Uterus (tissue), 4 donors: Measurements from ENCODE around the gene CA14. TPM values are rescaled to one million over a fixed set of nuclear protein-coding genes. Genes with fewer than 3 reads are reported as not detected.
"Not testable (repeated sequence)": the region's sequence is repeated elsewhere in the genome, so short reads cannot be mapped to it uniquely, and the experiment has no call there.

Experiments
- DNase-seq, 2 donors: peaks; one replicate each; pipeline ENCODE4 v3.0.0-alpha.2; 2019 to 2020
- H3K27ac ChIP-seq, 2 donors: fragments of 200-600 bp; sonication (generic); 1 replicate in 1 of 2; 2 replicates in 1 of 2; pipeline ENCODE4 v1.5.1; 2016 to 2018
- H3K27me3 ChIP-seq, 2 donors: fragments of 200-600 bp; sonication (generic); one replicate each; pipeline ENCODE4 v1.5.1; 2018 to 2019; ENCODE audit warnings: control low read depth in 1 of 2
- H3K36me3 ChIP-seq, 2 donors: fragments of 200-600 bp; sonication (generic); one replicate each; pipeline ENCODE4 v1.5.1; 2019; ENCODE audit warnings: control low read depth in 1 of 2
- H3K4me1 ChIP-seq, 2 donors: fragments of 200-600 bp; sonication (generic); one replicate each; pipeline ENCODE4 v1.5.1; 2018 to 2019; ENCODE audit warnings: control low read depth in 1 of 2
- H3K4me3 ChIP-seq, 2 donors: fragments of 200-600 bp; sonication (generic); 1 replicate in 1 of 2; 2 replicates in 1 of 2; pipeline ENCODE4 v1.5.1; 2018 to 2019; ENCODE audit warnings: mild to moderate bottlenecking in 1 of 2
- H3K9me3 ChIP-seq, 2 donors: fragments of 200-600 bp; sonication (generic); one replicate each; pipeline ENCODE4 v1.5.1; 2019; ENCODE audit warnings: control low read depth in 1 of 2
- CTCF ChIP-seq, 4 experiments: fragments of 200-600 bp in 2 of 4; fragments of 450-650 bp in 2 of 4; sonication (generic) in 2 of 4; IDR thresholded peaks; one replicate each; pipeline ENCODE4 v1.5.1; 2016 to 2019; ENCODE audit warnings: antibody characterized with exemption in 4 of 4, mild to moderate bottlenecking in 2 of 4, moderate library complexity in 1 of 4
- POLR2A ChIP-seq, 2 donors: fragments of 450-650 bp; IDR thresholded peaks; one replicate each; pipeline ENCODE4 v1.6.1; 2016; ENCODE audit warnings: antibody characterized with exemption in 2 of 2, mild to moderate bottlenecking in 1 of 2, moderate library complexity in 1 of 2
- intact Hi-C: fragments of 100-400 bp; cut with DNase I; formaldehyde crosslinking; loops from one replicate; pipeline ENCODE4 v1.15.1; 2023; ENCODE audit warnings: low total_unique reads
- total RNA-seq, 4 donors: library from RNA; depleted of rRNA in 3 of 4; stranded (reverse); fragments of >200 nt in 3 of 4; gene quantifications; one replicate each; pipeline versions ENCODE4 v1.1.0 to v1.2.4, GENCODE V29; 2014 to 2023
- donor health status: DM: yes; HTN: yes; CAD: no.

Gene CA14
- total RNA-seq, 4 donors from 2014 or later, result 0.88 to 0.90 TPM; not detected in 2

DNA sequence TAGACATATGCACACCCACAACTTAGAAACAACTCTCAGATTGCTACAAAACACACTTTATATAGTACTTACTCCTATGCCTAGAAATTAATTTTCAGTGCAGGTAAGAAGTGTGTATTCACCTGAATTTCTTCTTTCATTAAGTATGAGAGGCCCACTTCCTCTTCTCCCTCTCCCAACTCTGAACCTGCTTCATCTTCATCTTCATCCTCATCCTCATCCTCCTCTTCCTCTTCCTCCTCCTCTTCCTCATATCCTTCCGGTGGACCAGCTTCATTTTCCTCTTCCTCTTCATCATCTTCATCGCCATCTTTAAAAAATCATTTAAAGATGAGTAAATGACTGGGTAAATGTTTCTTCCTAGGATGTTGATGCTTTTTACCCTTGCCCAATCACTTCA is 31.1 kb upstream of the CA14 start:
- H3K27ac ChIP-seq, result no peak overlapping the region
- DNase-seq, result no peak
- intact Hi-C loops, result no loop called here
- H3K4me3 ChIP-seq, result no peak overlapping the region
- no peaks in the 10 kb centered on the region for H3K36me3 ChIP-seq
- no peaks in the 10 kb centered on the region for H3K4me1 ChIP-seq
- no peaks in the 10 kb centered on the region for H3K27me3 ChIP-seq
- H3K9me3 ChIP-seq, result no peaks in the 10 kb centered on the region
- TF ChIP-seq CTCF (IDR thresholded peaks at IDR 0.05) (no peak), POLR2A (IDR thresholded peaks at IDR 0.05) (no peak)

DNA sequence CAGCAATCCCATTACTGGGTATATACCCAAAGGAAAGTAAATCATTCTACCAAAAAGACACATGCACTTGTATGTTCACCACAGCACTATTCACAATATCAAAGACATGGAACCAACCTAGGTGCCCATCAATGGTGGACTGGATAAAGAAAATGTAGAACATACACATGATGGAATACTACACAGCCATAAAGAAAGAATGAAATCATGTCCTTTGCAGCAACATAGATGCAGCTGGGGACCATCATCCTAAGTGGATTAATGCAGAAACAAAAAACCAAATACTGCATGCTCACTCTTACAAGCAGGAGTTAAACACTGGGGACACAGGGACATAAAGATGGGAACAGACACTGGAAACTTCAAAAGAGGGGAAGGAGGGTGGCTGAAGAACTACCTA is 30.3 kb upstream of the CA14 start:
- no peak overlapping the region for H3K27ac ChIP-seq
- no peaks in the 10 kb centered on the region for H3K4me1 ChIP-seq
- TF ChIP-seq POLR2A (IDR thresholded peaks at IDR 0.05) (no peak), CTCF (IDR thresholded peaks at IDR 0.05) (no peak)
- no peaks in the 10 kb centered on the region for H3K36me3 ChIP-seq
- H3K4me3 ChIP-seq, result no peak overlapping the region
- intact Hi-C loops, result no loop called here
- DNase-seq, result no peak
- H3K27me3 ChIP-seq, result no peaks in the 10 kb centered on the region
- H3K9me3 ChIP-seq, result no peaks in the 10 kb centered on the region

GRCh38 chr1:150228246-150228645 is 29.3 kb upstream of the CA14 start:
- H3K4me3 ChIP-seq, intact Hi-C loops, H3K9me3 ChIP-seq, H3K4me1 ChIP-seq, H3K27ac ChIP-seq, H3K36me3 ChIP-seq, H3K27me3 ChIP-seq, DNase-seq: not testable (repeated sequence)

- intact Hi-C loops, H3K27me3 ChIP-seq, H3K36me3 ChIP-seq, H3K4me3 ChIP-seq, DNase-seq, H3K4me1 ChIP-seq, H3K9me3 ChIP-seq: not testable (repeated sequence)
- peak overlapping the region; percentile 94 to 100 for H3K27ac ChIP-seq
Observed at GRCh38 chr1:150232921-150233320, 24.7 kb upstream of the CA14 start.

DNA sequence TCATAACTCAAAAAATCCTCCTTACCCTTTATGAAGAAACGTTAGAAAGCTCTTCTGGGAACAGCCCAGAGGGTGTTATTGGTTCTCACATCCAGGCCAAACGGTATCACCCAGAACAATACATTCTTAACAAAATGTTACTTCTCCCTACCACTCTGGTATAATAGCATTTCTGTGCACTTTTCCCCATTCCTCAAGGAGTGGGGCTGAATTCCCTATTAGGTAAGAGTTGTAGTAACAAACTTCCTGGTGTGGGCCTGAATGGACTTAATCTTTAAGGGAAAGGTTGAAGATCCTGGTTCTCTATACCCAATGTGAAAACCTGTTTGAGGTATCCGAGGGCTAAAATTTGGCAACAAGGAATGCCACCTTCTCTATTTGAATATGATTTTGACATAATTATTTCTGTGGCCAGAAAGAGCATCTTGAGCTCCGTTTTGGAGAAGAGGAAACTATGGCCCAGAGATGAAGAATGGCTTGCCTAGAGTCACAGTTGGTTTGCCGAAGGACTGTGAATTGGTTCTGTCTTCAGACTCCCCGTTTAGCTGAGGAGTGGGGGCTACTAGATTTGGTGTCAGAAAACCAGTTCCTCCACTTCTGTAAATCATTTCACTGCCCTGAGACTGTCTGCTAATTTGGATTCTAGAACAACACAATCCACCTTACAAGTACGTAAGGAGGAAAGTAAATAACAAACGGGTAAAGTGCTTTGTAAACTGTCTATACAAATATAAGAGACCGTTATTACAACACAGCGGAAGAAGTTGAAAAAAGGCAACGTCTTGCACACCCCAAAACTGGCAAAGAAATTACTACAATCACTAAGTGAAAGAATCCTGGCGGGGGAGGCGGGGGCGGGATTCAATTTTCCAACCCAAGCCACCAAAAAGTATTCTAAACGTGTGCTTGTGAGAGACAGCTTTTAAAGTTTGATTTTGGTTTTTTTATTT is 23.9 kb upstream of the CA14 start:
- Histone ChIP-seq H3K4me3 (peak overlapping the region; percentile 58 to 94), H3K36me3 (no peaks in the 10 kb centered on the region), H3K27ac (peak overlapping the region; percentile 94 to 100), H3K27me3 (no peaks in the 10 kb centered on the region), H3K4me1 (peaks cover 0 to 6% of the 10 kb centered on the region in 2 donors), H3K9me3 (no peaks in the 10 kb centered on the region)
- peak; percentile 40 to 50 for DNase-seq
- intact Hi-C loops, result no loop called here
- no peak for TF ChIP-seq CTCF (IDR thresholded peaks at IDR 0.05)
- no peak for TF ChIP-seq POLR2A (IDR thresholded peaks at IDR 0.05)

DNA sequence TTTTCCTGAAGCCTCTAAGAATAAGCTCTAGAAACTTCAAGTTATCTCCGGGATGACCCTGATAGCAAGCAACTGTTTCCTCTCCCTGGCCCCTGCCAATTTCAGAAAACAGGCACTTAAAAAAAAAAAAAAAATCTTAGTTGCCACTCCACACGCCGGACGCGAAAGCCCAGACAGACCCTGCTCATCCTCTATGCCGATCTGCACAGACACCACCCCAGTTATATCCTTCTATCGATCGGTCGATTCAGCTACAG is 23.3 kb upstream of the CA14 start:
- TF ChIP-seq CTCF (IDR thresholded peaks at IDR 0.05), result no peak
- no peak for TF ChIP-seq POLR2A (IDR thresholded peaks at IDR 0.05)
- no peak for DNase-seq
- no peaks in the 10 kb centered on the region for H3K36me3 ChIP-seq
- no peaks in the 10 kb centered on the region for H3K27me3 ChIP-seq
- intact Hi-C loops, result no loop called here
- peak overlapping the region; percentile 94 to 100 for H3K27ac ChIP-seq
- peaks cover 0 to 6% of the 10 kb centered on the region in 2 donors for H3K4me1 ChIP-seq
- peak overlapping the region; percentile 58 to 94 for H3K4me3 ChIP-seq
- H3K9me3 ChIP-seq, result no peaks in the 10 kb centered on the region
